ENCODE data around the gene WDR82.

The WDR82 gene

DNA sequence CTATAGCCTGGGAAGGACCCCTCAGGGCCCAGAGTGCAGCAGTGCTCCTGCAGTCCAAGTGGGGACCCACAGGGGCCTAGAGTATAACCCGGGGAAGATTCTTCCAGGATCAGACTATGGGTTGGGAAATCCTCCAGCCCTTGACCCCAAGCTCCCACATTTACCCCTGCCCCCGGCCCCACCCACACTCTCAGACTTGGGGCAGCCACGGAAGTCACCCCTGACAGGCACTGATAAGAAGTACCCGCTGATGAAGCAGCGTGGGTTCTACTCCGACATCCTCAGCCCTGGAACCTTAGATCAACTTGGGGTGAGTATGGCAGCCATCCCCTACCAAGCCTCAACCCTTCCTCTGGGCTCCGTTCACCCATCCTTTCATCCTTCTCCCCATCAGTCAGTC, 44.0 kb upstream of the WDR82 start:
- TF ChIP-seq, protein P1, sequence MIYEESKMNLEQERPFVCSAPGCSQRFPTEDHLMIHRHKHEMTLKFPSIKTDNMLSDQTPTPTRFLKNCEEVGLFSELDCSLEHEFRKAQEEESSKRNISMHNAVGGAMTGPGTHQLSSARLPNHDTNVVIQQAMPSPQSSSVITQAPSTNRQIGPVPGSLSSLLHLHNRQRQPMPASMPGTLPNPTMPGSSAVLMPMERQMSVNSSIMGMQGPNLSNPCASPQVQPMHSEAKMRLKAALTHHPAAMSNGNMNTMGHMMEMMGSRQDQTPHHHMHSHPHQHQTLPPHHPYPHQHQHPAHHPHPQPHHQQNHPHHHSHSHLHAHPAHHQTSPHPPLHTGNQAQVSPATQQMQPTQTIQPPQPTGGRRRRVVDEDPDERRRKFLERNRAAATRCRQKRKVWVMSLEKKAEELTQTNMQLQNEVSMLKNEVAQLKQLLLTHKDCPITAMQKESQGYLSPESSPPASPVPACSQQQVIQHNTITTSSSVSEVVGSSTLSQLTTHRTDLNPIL (CRISPR knock-in tag; IDR thresholded peaks at IDR 0.05; ENCODE audit: low read depth) = no peak
- TF ChIP-seq TOX (CRISPR knock-in tag; IDR thresholded peaks at IDR 0.05; ENCODE audit: borderline replicate concordance) = no peak
- no peak for TF ChIP-seq ISL1 (CRISPR knock-in tag; IDR thresholded peaks at IDR 0.05)
- no peak for TF ChIP-seq ZNF565 (CRISPR knock-in tag; conservative IDR thresholded peaks at IDR 0.05; ENCODE audit: low read depth)
- TF ChIP-seq, protein P2, sequence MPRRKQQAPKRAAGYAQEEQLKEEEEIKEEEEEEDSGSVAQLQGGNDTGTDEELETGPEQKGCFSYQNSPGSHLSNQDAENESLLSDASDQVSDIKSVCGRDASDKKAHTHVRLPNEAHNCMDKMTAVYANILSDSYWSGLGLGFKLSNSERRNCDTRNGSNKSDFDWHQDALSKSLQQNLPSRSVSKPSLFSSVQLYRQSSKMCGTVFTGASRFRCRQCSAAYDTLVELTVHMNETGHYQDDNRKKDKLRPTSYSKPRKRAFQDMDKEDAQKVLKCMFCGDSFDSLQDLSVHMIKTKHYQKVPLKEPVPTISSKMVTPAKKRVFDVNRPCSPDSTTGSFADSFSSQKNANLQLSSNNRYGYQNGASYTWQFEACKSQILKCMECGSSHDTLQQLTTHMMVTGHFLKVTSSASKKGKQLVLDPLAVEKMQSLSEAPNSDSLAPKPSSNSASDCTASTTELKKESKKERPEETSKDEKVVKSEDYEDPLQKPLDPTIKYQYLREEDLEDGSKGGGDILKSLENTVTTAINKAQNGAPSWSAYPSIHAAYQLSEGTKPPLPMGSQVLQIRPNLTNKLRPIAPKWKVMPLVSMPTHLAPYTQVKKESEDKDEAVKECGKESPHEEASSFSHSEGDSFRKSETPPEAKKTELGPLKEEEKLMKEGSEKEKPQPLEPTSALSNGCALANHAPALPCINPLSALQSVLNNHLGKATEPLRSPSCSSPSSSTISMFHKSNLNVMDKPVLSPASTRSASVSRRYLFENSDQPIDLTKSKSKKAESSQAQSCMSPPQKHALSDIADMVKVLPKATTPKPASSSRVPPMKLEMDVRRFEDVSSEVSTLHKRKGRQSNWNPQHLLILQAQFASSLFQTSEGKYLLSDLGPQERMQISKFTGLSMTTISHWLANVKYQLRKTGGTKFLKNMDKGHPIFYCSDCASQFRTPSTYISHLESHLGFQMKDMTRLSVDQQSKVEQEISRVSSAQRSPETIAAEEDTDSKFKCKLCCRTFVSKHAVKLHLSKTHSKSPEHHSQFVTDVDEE (CRISPR knock-in tag; IDR thresholded peaks at IDR 0.05) = no peak
- TF ChIP-seq, protein P3, sequence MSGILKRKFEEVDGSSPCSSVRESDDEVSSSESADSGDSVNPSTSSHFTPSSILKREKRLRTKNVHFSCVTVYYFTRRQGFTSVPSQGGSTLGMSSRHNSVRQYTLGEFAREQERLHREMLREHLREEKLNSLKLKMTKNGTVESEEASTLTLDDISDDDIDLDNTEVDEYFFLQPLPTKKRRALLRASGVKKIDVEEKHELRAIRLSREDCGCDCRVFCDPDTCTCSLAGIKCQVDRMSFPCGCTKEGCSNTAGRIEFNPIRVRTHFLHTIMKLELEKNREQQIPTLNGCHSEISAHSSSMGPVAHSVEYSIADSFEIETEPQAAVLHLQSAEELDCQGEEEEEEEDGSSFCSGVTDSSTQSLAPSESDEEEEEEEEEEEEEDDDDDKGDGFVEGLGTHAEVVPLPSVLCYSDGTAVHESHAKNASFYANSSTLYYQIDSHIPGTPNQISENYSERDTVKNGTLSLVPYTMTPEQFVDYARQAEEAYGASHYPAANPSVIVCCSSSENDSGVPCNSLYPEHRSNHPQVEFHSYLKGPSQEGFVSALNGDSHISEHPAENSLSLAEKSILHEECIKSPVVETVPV (CRISPR knock-in tag; IDR thresholded peaks at IDR 0.05) = no peak
- TF ChIP-seq ZFP30 (CRISPR knock-in tag; IDR thresholded peaks at IDR 0.05) = no peak
- TF ChIP-seq OSR1 (CRISPR knock-in tag; IDR thresholded peaks at IDR 0.05) = no peak
- no peak for TF ChIP-seq TCF4 (CRISPR knock-in tag; IDR thresholded peaks at IDR 0.05; ENCODE audit: borderline replicate concordance)
- no peak for TF ChIP-seq RARB (CRISPR knock-in tag; IDR thresholded peaks at IDR 0.05)
- no peak for TF ChIP-seq ZFP3 (CRISPR knock-in tag; IDR thresholded peaks at IDR 0.05)

DNA sequence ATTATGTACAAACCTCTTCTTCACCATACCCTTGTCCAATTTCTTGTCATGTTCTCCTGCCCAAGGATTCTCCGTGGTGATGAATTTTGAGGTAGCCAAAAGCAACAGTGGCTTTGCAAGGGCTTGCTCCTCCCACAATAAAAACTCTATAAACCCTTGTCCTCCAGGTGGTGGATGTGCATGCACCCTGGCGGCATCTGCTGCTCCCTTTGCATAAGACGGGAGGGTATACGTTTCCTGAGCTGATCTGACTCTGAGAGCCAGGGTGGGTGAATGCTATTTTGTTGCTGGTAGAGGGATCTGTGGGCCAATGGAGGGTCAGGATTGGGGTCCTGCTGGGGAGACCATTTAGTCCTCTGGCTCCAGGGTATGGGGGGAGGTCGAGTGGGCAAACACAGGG, 43.0 kb upstream of the WDR82 start:
- TF ChIP-seq, protein P4, sequence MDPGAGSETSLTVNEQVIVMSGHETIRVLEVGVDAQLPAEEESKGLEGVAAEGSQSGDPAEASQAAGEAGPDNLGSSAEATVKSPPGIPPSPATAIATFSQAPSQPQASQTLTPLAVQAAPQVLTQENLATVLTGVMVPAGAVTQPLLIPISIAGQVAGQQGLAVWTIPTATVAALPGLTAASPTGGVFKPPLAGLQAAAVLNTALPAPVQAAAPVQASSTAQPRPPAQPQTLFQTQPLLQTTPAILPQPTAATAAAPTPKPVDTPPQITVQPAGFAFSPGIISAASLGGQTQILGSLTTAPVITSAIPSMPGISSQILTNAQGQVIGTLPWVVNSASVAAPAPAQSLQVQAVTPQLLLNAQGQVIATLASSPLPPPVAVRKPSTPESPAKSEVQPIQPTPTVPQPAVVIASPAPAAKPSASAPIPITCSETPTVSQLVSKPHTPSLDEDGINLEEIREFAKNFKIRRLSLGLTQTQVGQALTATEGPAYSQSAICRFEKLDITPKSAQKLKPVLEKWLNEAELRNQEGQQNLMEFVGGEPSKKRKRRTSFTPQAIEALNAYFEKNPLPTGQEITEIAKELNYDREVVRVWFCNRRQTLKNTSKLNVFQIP (CRISPR knock-in tag; IDR thresholded peaks at IDR 0.05; ENCODE audit: borderline replicate concordance, low read depth) = no peak
- TF ChIP-seq ARNTL (CRISPR knock-in tag; IDR thresholded peaks at IDR 0.05; ENCODE audit: borderline replicate concordance, low read depth) (no peak), BACH2 (CRISPR knock-in tag; IDR thresholded peaks at IDR 0.05; ENCODE audit: borderline replicate concordance) (no peak), ZFP30 (CRISPR knock-in tag; IDR thresholded peaks at IDR 0.05) (no peak), PPARA (CRISPR knock-in tag; IDR thresholded peaks at IDR 0.05; ENCODE audit: borderline replicate concordance) (no peak), RARB (CRISPR knock-in tag; IDR thresholded peaks at IDR 0.05) (no peak)
- TF ChIP-seq, protein P5, sequence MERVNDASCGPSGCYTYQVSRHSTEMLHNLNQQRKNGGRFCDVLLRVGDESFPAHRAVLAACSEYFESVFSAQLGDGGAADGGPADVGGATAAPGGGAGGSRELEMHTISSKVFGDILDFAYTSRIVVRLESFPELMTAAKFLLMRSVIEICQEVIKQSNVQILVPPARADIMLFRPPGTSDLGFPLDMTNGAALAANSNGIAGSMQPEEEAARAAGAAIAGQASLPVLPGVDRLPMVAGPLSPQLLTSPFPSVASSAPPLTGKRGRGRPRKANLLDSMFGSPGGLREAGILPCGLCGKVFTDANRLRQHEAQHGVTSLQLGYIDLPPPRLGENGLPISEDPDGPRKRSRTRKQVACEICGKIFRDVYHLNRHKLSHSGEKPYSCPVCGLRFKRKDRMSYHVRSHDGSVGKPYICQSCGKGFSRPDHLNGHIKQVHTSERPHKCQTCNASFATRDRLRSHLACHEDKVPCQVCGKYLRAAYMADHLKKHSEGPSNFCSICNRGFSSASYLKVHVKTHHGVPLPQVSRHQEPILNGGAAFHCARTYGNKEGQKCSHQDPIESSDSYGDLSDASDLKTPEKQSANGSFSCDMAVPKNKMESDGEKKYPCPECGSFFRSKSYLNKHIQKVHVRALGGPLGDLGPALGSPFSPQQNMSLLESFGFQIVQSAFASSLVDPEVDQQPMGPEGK (CRISPR knock-in tag; IDR thresholded peaks at IDR 0.05; ENCODE audit: borderline replicate concordance) = no peak
- ATAC-seq = no peak

More for the DNA sequence above, 44.0 kb upstream of the WDR82 start:
- no peak for ATAC-seq

DNA sequence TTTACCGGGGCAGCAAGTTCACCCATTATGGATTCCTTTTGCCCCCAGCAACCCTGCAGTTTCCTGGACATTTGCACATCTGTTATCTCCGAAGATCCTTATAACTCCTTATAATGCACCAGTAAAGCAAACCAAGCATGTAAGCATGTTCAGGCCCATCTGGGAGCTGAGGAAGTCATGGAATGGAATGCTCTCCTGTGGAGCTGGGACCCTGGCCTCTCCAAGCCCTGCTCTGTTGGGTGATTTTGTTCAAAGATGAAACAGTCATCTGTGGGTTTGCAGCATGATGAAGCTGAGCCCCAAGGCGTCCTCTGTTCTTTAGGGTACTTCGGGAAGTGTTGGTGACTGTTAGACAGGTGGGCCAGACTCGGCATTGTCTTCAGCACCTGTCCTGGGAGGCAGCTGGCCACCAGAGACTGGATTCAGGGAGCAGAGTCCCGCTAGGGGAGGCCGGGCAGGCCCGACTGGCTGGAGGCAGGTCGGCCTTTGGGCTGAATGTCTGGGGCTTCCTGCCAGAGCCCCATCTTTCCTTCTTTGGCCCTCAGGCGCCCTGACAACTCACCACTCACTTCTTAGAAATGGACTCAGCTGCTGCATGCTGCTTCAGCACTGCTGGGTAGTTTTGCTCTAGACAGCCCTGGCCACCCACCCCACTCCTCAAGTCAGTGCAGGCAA, 41.6 kb upstream of the WDR82 start:
- no peak for ATAC-seq
- TF ChIP-seq, protein P3 (CRISPR knock-in tag; IDR thresholded peaks at IDR 0.05) = no peak
- TF ChIP-seq TCF4 (CRISPR knock-in tag; IDR thresholded peaks at IDR 0.05; ENCODE audit: borderline replicate concordance) (no peak), SNAI2 (CRISPR knock-in tag; IDR thresholded peaks at IDR 0.05) (no peak), ZFP3 (CRISPR knock-in tag; IDR thresholded peaks at IDR 0.05) (no peak), RARB (CRISPR knock-in tag; IDR thresholded peaks at IDR 0.05) (no peak), ZNF565 (CRISPR knock-in tag; conservative IDR thresholded peaks at IDR 0.05; ENCODE audit: low read depth) (no peak), BACH2 (CRISPR knock-in tag; IDR thresholded peaks at IDR 0.05; ENCODE audit: borderline replicate concordance) (no peak), GLIS3 (CRISPR knock-in tag; IDR thresholded peaks at IDR 0.05) (no peak), TOX (CRISPR knock-in tag; IDR thresholded peaks at IDR 0.05; ENCODE audit: borderline replicate concordance) (no peak), ESRRG (CRISPR knock-in tag; IDR thresholded peaks at IDR 0.05) (no peak), OSR1 (CRISPR knock-in tag; IDR thresholded peaks at IDR 0.05) (no peak), ZFP30 (CRISPR knock-in tag; IDR thresholded peaks at IDR 0.05) (no peak)
- TF ChIP-seq, protein P4 (CRISPR knock-in tag; IDR thresholded peaks at IDR 0.05; ENCODE audit: borderline replicate concordance, low read depth) = no peak
- TF ChIP-seq, protein P5 (CRISPR knock-in tag; IDR thresholded peaks at IDR 0.05; ENCODE audit: borderline replicate concordance) = no peak
